ENCODE data around the gene AHCYL2.

AHCYL2 gene

GRCh38 chr7:129370812-129371211, 146.0 kb downstream of the AHCYL2 start:
- Histone ChIP-seq H3K79me2 (ENCODE audit: insufficient read depth, low read length) (no peaks in the 10 kb centered on the region), H3K4me1 (ENCODE audit: insufficient read depth, low read length, poor library complexity, severe bottlenecking) (peaks cover 10% of the 10 kb centered on the region), H2AFZ (ENCODE audit: low read length) (no peak overlapping the region), H3K4me2 (ENCODE audit: low read depth, low read length, poor library complexity, severe bottlenecking) (no peak overlapping the region), H3K36me3 (ENCODE audit: insufficient read depth, low read length) (no peaks in the 10 kb centered on the region), H4K20me1 (ENCODE audit: insufficient read depth, low read length, poor library complexity, severe bottlenecking) (no peaks in the 10 kb centered on the region), H3K9me3 (ENCODE audit: insufficient read depth, low read depth, low read length) (no peaks in the 10 kb centered on the region), H3K27me3 (ENCODE audit: insufficient read depth, low read length, poor library complexity, severe bottlenecking) (no peaks in the 10 kb centered on the region), H3K9me2 (replicated peaks; ENCODE audit: low read depth, low read length) (no peaks in the 10 kb centered on the region), H3F3A (ENCODE audit: low read depth) (no peaks in the 10 kb centered on the region), H3K9ac (ENCODE audit: low read depth, low read length, poor library complexity, severe bottlenecking) (no peak overlapping the region), H3K4me3 (ENCODE audit: low read length, poor library complexity, severe bottlenecking) (no peak overlapping the region)
- TF ChIP-seq CTCF (conservative IDR thresholded peaks at IDR 0.05; ENCODE audit: low read length) (peak; percentile 15; the same call in 1 of the 2 replicates), EZH2phosphoT487 (IDR thresholded peaks at IDR 0.05; ENCODE audit: borderline replicate concordance) (no peak)

GRCh38 chr7:129371487-129371886, 146.7 kb downstream of the AHCYL2 start:
- TF ChIP-seq CTCF (conservative IDR thresholded peaks at IDR 0.05; ENCODE audit: low read length), result no peak
- no peak for TF ChIP-seq EZH2phosphoT487 (IDR thresholded peaks at IDR 0.05; ENCODE audit: borderline replicate concordance)
- no peak overlapping the region for H2AFZ ChIP-seq (ENCODE audit: low read length)
- H3K79me2 ChIP-seq (ENCODE audit: insufficient read depth, low read length), result no peaks in the 10 kb centered on the region
- H3K27me3 ChIP-seq (ENCODE audit: insufficient read depth, low read length, poor library complexity, severe bottlenecking), result no peaks in the 10 kb centered on the region
- no peaks in the 10 kb centered on the region for H3K9me2 ChIP-seq (replicated peaks; ENCODE audit: low read depth, low read length)
- H3K36me3 ChIP-seq (ENCODE audit: insufficient read depth, low read length), result no peaks in the 10 kb centered on the region
- no peak overlapping the region for H3K4me2 ChIP-seq (ENCODE audit: low read depth, low read length, poor library complexity, severe bottlenecking)
- no peaks in the 10 kb centered on the region for H3K9me3 ChIP-seq (ENCODE audit: insufficient read depth, low read depth, low read length)
- H3K4me1 ChIP-seq (ENCODE audit: insufficient read depth, low read length, poor library complexity, severe bottlenecking), result peaks cover 10% of the 10 kb centered on the region
- no peak overlapping the region for H3K9ac ChIP-seq (ENCODE audit: low read depth, low read length, poor library complexity, severe bottlenecking)
- H4K20me1 ChIP-seq (ENCODE audit: insufficient read depth, low read length, poor library complexity, severe bottlenecking), result no peaks in the 10 kb centered on the region
- H3F3A ChIP-seq (ENCODE audit: low read depth), result no peaks in the 10 kb centered on the region
- H3K4me3 ChIP-seq (ENCODE audit: low read length, poor library complexity, severe bottlenecking), result no peak overlapping the region

GRCh38 chr7:129373651-129374428, 149.0 kb downstream of the AHCYL2 start:
- Histone ChIP-seq H3K36me3 (ENCODE audit: insufficient read depth, low read length) (no peaks in the 10 kb centered on the region), H3K4me3 (ENCODE audit: low read length, poor library complexity, severe bottlenecking) (no peak overlapping the region), H3K4me1 (ENCODE audit: insufficient read depth, low read length, poor library complexity, severe bottlenecking) (peaks cover 21% of the 10 kb centered on the region), H3F3A (ENCODE audit: low read depth) (no peaks in the 10 kb centered on the region), H3K9me2 (replicated peaks; ENCODE audit: low read depth, low read length) (no peaks in the 10 kb centered on the region), H3K79me2 (ENCODE audit: insufficient read depth, low read length) (no peaks in the 10 kb centered on the region), H4K20me1 (ENCODE audit: insufficient read depth, low read length, poor library complexity, severe bottlenecking) (no peaks in the 10 kb centered on the region), H2AFZ (ENCODE audit: low read length) (no peak overlapping the region), H3K9me3 (ENCODE audit: insufficient read depth, low read depth, low read length) (no peaks in the 10 kb centered on the region), H3K9ac (ENCODE audit: low read depth, low read length, poor library complexity, severe bottlenecking) (no peak overlapping the region), H3K27me3 (ENCODE audit: insufficient read depth, low read length, poor library complexity, severe bottlenecking) (no peaks in the 10 kb centered on the region), H3K4me2 (ENCODE audit: low read depth, low read length, poor library complexity, severe bottlenecking) (no peak overlapping the region)
- TF ChIP-seq EZH2phosphoT487 (IDR thresholded peaks at IDR 0.05; ENCODE audit: borderline replicate concordance) (no peak), CTCF (conservative IDR thresholded peaks at IDR 0.05; ENCODE audit: low read length) (no peak)

All from Loucy (cell line).